Embryonic facial prominence (tissue), 1 donor: ENCODE results near the gene ISM1.

Experiments
- DNase-seq: peaks from one replicate; pipeline ENCODE4 v3.0.0-alpha.2; 2016; ENCODE audit errors: extremely low spot score

Gene ISM1

GRCh38 chr20:13283869-13284829 lies 63.1 kb downstream of the ISM1 start:
- DNase-seq, result no peak

GRCh38 chr20:13284830-13285229 lies 63.8 kb downstream of the ISM1 start:
- DNase-seq, result no peak

GRCh38 chr20:13285408-13285807 lies 64.3 kb downstream of the ISM1 start:
- DNase-seq, result no peak

GRCh38 chr20:13286052-13286451 lies 65.0 kb downstream of the ISM1 start:
- no peak for DNase-seq

- no peak for DNase-seq
These were observed 65.5 kb downstream of the ISM1 start for GRCh38 chr20:13286607-13287006.

- no peak for DNase-seq
These were observed 67.3 kb downstream of the ISM1 start for GRCh38 chr20:13288357-13288756.

GRCh38 chr20:13289031-13289430 lies 68.0 kb downstream of the ISM1 start:
- DNase-seq, result no peak

- no peak for DNase-seq
These were observed 69.7 kb downstream of the ISM1 start for GRCh38 chr20:13290724-13291123.

GRCh38 chr20:13291157-13291556 lies 70.1 kb downstream of the ISM1 start:
- no peak for DNase-seq

GRCh38 chr20:13292201-13292885 lies 71.3 kb downstream of the ISM1 start:
- DNase-seq, result no peak

- DNase-seq, result no peak
These were observed 73.4 kb downstream of the ISM1 start for GRCh38 chr20:13294522-13294921.

- DNase-seq, result no peak
These were observed 74.6 kb downstream of the ISM1 start for GRCh38 chr20:13295637-13296036.

GRCh38 chr20:13296070-13296469 lies 75.0 kb downstream of the ISM1 start:
- no peak for DNase-seq

GRCh38 chr20:13297147-13297899 lies 76.2 kb downstream of the ISM1 start:
- DNase-seq, result no peak

- DNase-seq, result no peak
These were observed 77.8 kb downstream of the ISM1 start for GRCh38 chr20:13298692-13299373.

- no peak for DNase-seq
These were observed 78.3 kb downstream of the ISM1 start for GRCh38 chr20:13299401-13299800.

GRCh38 chr20:13301596-13301995 lies 80.5 kb downstream of the ISM1 start:
- DNase-seq, result no peak

- no peak for DNase-seq
These were observed 81.8 kb downstream of the ISM1 start for GRCh38 chr20:13302647-13303450.

- DNase-seq, result no peak
These were observed 84.2 kb downstream of the ISM1 start for GRCh38 chr20:13305284-13305683.

- no peak for DNase-seq
These were observed 86.6 kb downstream of the ISM1 start for GRCh38 chr20:13307562-13308163.
